NCI-H1417 treated with DMSO at 0.1 percent for 48 hours (cell line): ENCODE data around the gene TAAR9.
"Not testable (repeated sequence)": the region's sequence is repeated elsewhere in the genome, so short reads cannot be mapped to it uniquely, and the experiment has no call there.

Source experiments
- DNase-seq: peaks from one replicate; lab custom pipeline; 2025; lab: John Stamatoyannopoulos, UW

The TAAR9 gene

GRCh38 chr6:132513831-132514545, 24.1 kb upstream of the TAAR9 start:
- no peak for DNase-seq

DNA sequence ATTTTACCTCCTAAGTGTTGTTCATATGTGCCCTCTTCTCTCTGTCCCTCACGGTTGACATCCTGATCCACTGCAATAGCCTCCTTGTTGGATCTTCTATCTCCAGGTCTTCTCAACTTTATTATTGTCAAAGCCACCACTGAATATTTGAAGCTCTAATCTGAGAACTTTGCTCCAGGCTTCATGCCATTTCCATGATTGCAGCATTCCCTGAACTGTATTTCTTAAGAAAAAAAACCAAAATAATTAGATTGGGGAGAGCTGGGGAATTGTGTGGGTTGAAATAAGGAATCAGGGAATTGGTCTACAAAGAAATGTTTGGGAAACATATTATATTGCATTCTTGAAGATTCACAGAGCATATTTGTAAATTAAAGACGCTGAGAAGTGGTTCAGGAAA, 22.7 kb upstream of the TAAR9 start:
- no peak for DNase-seq

GRCh38 chr6:132520953-132521352, 17.1 kb upstream of the TAAR9 start:
- DNase-seq: no peak

DNA sequence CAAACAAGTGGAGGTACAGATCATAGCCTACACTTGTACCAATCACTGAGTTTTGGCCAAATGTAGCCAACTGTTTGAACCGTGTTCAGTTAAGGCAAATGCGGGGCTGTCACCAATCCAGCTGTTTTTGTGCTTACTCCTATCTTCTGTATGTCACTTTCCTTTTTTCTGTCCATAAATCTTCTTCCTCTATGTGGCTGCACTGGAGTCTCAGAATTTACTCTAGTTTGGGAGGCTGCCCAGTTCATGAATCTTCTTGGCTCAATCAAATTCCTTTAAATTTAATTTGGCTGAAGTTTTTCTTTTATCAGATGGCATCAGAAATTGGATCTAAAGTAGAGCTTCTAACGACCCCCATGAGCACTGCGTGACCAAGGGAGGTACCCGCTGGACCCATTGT, 13.4 kb upstream of the TAAR9 start:
- no peak for DNase-seq

- no peak for DNase-seq
Measured at GRCh38 chr6:132525866-132526265, 12.2 kb upstream of the TAAR9 start.

DNA sequence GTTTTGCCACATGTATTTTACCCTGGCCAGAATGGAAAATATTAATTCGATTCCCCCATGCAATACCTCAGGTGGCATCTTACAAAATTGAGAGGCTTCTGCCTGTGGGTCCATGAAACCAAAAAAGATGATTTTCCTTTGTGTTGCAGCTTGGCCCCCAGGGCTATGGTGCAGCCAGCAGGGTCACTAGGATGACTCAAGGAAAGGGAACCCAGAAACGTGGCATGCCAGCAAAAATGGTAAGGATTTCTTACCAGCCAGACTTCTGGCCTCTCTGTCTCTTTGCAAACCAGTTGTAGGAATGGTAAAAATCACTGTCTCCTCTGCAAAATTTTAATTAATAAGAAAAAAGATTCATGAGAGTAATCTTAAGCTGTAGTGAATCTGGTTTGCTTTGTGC, 11.6 kb upstream of the TAAR9 start:
- DNase-seq: no peak

DNA sequence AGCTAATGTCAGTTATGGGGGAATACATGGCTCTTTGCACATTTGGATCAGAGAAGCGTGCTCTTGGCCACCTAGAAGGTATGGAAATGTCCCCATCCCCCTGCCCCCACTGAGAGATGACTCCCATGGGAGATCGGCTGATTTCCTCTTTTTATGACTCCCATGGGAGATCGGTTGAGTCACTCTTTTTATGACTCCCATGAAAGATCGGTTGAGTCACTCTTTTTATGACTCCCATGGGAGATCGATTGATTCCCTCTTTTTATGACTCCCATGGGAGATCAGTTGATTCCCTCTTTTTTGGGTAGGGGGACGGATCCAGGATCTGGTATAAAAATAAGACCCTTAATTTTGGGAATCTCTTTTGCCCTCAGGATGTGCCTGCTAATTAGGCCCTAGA, 10.3 kb upstream of the TAAR9 start:
- no peak for DNase-seq

GRCh38 chr6:132530293-132530974, 7.6 kb upstream of the TAAR9 start:
- peak; percentile 73 for DNase-seq

DNA sequence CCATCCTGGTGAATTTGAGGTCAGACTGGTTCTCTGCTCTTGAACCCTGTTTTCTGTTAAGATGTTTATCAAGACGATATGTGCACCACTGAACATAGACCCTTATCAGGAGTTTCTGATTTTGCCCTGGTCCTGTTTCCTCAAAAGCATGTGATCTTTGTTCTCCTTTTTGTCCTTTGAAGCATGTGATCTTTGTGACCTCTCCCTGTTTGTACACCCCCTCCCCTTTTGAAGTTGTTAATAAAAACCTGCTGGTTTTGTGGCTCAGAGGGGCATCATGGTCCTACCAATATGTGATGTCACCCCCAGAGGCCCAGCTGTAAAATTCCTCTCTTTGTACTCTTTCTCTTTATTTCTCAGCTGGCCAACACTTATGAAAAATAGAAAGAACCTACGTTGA, 3.5 kb upstream of the TAAR9 start:
- not testable (repeated sequence) for DNase-seq

DNA sequence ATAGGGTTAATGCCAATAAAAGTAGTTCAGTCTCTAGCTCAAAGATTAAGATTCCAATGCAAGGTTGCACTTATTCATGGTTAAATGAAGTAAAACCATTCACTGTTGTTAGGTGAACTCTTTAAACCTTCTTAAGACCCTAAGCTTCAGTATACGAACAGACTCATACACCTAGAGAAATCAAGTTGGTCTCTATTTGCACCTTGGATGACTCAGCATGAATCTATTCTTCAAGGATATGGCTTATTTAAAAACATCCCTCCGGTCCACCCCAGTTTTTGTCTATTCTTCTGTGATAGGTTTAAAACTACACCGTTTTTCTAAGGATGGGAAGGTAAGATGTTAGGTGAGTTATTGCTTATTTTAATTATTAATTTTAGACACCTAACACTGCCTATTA, 932 bp upstream of the TAAR9 start:
- DNase-seq: no peak

DNA sequence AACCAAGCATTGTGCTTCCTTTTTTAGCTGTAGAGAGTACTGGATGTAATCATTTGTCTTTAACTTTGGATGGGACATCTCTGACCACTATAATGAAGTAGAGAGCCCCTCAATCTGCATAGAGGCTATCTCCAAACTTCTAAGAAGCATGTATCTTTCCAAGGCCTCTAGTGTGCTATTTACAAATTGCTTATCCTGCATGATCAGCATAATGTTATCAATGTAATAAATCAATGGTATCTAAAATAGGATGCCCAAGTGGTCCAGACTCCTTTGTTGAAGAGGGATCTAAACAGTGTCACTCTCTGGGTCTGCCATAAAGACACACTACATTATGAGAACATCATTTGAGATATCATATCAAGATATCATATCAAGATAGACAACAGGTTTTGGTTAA, 6.7 kb downstream of the TAAR9 start:
- DNase-seq: no peak

- DNase-seq: no peak
Measured at GRCh38 chr6:132548746-132549463, 10.8 kb downstream of the TAAR9 start.

GRCh38 chr6:132551214-132551613, 13.1 kb downstream of the TAAR9 start:
- DNase-seq: no peak

GRCh38 chr6:132552372-132552771, 14.3 kb downstream of the TAAR9 start, which contains the start of gene TAAR8:
TAAR8 (plus strand) TSS chr6:132552672; CDS start chr6:132552693, 21 bp downstream.
- DNase-seq: no peak

DNA sequence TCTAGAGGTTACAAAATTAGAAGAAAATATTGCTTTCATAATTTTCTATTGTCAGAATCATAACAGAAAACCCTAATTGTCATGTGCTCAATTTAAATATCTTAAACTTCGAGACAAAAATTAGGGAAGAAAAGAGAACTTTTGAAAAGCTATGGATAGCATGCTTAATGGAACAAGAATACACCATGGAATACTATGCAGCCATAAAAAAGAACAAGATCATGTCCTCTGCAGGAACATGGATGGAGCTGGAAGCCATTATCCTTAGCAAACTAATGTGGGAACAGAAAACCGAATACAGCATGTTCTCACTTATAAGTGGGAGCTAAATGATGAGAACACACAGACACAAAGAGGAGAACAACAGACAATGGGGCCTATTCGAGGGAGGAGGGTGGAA, 22.0 kb downstream of the TAAR9 start:
- not testable (repeated sequence) for DNase-seq

- DNase-seq: no peak
Measured at GRCh38 chr6:132566404-132566803, 28.3 kb downstream of the TAAR9 start.

GRCh38 chr6:132567566-132567965, 29.5 kb downstream of the TAAR9 start:
- no peak for DNase-seq

GRCh38 chr6:132568611-132569010, 30.5 kb downstream of the TAAR9 start:
- no peak for DNase-seq

DNA sequence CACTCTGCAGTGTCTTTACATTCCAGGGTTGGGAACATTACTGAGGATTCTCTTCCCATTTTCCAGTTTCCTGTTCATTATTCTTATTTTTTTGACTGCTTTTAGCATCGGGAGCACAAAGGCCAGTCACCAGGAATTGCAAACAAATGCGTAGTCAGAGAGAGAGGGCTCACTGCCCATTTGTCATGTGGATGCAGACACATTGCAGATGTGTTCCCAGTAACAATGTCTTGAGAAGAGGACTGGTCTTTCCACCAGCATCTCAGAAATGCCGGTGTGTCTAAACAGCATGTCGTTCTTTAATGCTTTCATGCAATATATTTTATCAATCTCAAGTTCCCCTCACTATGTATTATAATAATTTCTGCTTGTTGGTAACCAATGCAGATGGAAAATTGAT, 31.1 kb downstream of the TAAR9 start:
- DNase-seq: no peak

GRCh38 chr6:132570221-132570777, 32.2 kb downstream of the TAAR9 start, which contains the start of gene TAAR6:
TAAR6 (plus strand) TSS chr6:132570322; CDS start chr6:132570322, 0 bp downstream.
- DNase-seq: no peak

GRCh38 chr6:132571774-132572173, 33.7 kb downstream of the TAAR9 start:
- no peak for DNase-seq

DNA sequence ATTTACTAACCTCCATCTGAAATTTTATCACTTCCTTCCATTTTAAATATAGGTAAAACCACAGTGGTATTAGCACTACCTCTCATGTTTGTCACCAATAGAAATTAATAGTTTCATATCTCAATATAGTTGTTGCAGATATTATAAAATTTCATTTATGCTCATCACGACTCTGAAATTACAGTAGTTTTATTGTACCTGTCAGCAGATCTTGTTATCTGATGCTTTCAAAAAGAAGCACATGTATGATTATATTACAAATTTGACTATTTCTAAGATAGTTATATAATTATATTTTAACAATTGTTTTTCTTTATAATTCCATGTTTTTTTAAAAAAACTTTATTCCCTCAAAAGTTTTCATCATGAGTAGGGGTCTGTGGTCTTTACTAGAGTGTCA, 46.6 kb downstream of the TAAR9 start:
- DNase-seq: no peak

DNA sequence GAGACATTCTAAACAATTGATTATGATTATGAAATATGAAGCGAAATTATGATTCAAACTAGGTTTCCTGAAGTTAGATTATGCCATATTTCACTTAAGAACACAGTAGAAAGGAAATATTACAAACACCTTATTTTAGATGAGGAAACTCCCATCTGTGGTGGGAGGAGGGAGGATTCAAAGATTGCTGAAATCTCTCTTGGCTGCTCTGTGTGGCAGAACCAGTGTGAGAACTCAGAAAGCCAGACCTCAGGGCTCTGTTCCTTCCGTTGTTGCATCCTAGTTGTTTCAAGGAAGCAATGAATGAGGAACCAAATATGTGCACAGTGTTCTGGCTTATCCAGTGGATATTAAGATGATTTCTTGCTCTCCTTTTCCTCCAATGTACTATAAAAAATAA, 49.3 kb downstream of the TAAR9 start:
- DNase-seq: no peak
